Mononuclear cell (primary cell): ENCODE measurements around the gene ERLIN1. TPM values are rescaled to one million over a fixed set of nuclear protein-coding genes. Genes with fewer than 3 reads are reported as not detected.

Experiments
- H3K27me3 ChIP-seq: 2 replicates; pipeline ENCODE4 v1.6.0; 2011; ENCODE audit warnings: low read length, control low read depth; ENCODE audit not compliant: insufficient read depth
- H3K4me1 ChIP-seq: 2 replicates; pipeline ENCODE4 v1.5.1; 2011; ENCODE audit warnings: mild to moderate bottlenecking, low read length, control low read depth; ENCODE audit not compliant: insufficient read depth
- H3K4me3 ChIP-seq: 2 replicates; pipeline ENCODE4 v1.5.1; 2011; ENCODE audit warnings: mild to moderate bottlenecking, low read length, moderate library complexity
- H3K9me3 ChIP-seq: 2 replicates; pipeline ENCODE4 v1.5.1; 2011; ENCODE audit warnings: low read depth, mild to moderate bottlenecking, control low read depth, low read length
- total RNA-seq: library from RNA; depleted of rRNA; stranded (reverse); fragments of >200 nt; gene quantifications from one replicate; pipeline ENCODE4 v1.2.3, GENCODE V29; 2012

Gene ERLIN1
- total RNA-seq, 1 donor, result 2.7 TPM

GRCh38 chr10:100100651-100101184, 85.1 kb downstream of the ERLIN1 start:
- no peaks in the 10 kb centered on the region for H3K9me3 ChIP-seq
- H3K4me1 ChIP-seq, result no peaks in the 10 kb centered on the region
- H3K27me3 ChIP-seq, result no peaks in the 10 kb centered on the region
- no peak overlapping the region for H3K4me3 ChIP-seq

Other genes with a start within 250 kb of the ERLIN1 start
- gene DNMBP, start 176.1 kb downstream of the ERLIN1 start, total RNA-seq, result 14.1 TPM
- not detected for gene CPN1, start 104.2 kb downstream of the ERLIN1 start, total RNA-seq
- 20.9 TPM for gene CHUK, start 43.6 kb upstream of the ERLIN1 start, total RNA-seq
- gene CWF19L1, start 81.6 kb upstream of the ERLIN1 start, total RNA-seq, result 55.8 TPM
- 58.0 TPM for gene BLOC1S2, start 100.7 kb upstream of the ERLIN1 start, total RNA-seq
- under 0.01 TPM for gene PKD2L1, start 144.2 kb upstream of the ERLIN1 start, total RNA-seq
- 1.9 TPM for gene SCD, start 161.2 kb upstream of the ERLIN1 start, total RNA-seq